SIG-M5 treated with dmso at 0.1 percent for 504 hours (cell line): ENCODE measurements around the gene GDPD1.
"Not testable (repeated sequence)": the region's sequence is repeated elsewhere in the genome, so short reads cannot be mapped to it uniquely, and the experiment has no call there.

Source experiments
- DNase-seq: peaks from one replicate; lab custom pipeline; 2025; ENCODE audit not compliant: unreplicated experiment; lab: John Stamatoyannopoulos, UW

Gene GDPD1

DNA sequence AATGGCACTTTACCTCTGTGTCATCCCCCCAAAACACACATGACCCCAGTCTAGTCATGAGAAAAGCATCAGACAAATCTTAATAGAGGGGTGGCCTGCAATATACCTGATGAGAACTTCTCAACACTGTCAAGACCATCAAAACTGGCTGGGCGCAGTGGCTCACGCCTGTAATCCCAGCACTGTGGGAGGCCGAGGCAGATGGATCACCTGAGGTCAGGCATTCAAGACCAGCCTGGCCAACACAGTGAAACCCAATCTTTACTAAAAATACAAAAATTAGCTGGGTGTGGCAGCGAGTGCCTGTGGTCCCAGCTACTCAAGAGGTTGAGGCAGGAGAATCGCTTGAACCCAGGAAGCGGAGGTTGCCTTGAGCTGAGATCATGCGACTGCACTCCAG, 91.2 kb downstream of the GDPD1 start:
- not testable (repeated sequence) for DNase-seq

DNA sequence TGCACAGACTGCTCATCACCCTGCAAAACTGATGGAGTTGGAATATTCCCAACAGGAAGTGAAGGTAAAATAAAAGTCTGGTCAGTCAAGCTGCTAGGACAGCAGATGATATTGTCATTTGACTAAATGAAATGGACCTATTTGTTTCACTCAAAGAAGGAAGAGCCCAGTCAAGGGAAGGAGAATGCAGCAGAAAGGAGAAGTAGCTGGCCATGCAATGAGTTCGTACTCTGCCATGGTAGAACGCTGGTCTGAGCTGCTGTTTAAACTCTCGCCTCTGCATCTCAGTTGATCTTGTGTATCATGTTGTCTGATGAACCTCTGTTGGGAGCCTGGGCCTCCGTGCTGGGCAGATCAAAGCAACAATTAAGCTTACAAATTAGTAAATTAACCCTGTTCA, 95.6 kb downstream of the GDPD1 start:
- DNase-seq, result peak; percentile 38
